22Rv1 (cell line): ENCODE data around the gene FZD10.

Experiments used
- ZFX ChIP-seq: fragments of 450-650 bp; IDR thresholded peaks from 2 replicates; pipeline ENCODE4 v1.6.1; 2017; ENCODE audit warnings: antibody characterized with exemption, borderline replicate concordance
- TF ChIP-seq, protein P1 (sequence below): fragments of 450-650 bp; IDR thresholded peaks from 2 replicates; pipeline ENCODE4 v1.5.1; 2017; ENCODE audit warnings: mild to moderate bottlenecking

DNA sequence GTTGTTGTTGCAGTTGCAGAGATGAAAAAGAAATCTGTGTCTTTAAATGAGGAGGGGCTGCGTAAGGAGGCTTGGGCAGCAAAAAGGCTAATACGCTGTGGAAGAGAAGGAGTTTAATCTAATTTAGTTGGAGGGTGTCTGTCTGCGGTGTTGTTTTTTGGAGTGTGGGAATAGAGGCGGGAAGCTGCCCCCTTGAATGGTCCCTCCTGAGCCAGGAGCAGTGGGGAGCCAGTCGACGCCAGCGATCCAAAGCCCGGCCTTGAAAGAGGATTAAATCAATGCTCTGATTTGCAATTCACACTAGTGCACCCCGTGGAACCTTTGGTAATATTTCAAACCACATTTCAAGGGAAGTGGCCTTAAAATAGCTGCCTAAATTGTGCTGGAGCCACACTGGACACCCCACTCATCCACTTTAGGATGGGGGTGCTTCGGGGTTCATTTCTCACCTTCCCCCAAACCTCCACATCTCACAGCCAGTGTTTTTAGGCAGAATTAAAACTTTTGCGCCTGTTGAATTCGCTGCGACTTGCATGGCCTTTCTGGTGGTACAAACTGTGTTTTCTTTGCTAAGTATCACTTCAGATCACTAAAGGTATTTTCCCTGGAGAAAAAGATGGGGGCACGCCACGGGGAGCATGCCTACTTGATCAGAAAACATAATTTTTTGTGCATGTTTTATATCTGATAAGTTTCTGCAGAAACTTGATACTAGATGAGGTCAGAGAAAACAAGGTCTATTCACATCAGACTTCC lies 4.1 kb upstream of the FZD10 start:
- TF ChIP-seq, protein P1, sequence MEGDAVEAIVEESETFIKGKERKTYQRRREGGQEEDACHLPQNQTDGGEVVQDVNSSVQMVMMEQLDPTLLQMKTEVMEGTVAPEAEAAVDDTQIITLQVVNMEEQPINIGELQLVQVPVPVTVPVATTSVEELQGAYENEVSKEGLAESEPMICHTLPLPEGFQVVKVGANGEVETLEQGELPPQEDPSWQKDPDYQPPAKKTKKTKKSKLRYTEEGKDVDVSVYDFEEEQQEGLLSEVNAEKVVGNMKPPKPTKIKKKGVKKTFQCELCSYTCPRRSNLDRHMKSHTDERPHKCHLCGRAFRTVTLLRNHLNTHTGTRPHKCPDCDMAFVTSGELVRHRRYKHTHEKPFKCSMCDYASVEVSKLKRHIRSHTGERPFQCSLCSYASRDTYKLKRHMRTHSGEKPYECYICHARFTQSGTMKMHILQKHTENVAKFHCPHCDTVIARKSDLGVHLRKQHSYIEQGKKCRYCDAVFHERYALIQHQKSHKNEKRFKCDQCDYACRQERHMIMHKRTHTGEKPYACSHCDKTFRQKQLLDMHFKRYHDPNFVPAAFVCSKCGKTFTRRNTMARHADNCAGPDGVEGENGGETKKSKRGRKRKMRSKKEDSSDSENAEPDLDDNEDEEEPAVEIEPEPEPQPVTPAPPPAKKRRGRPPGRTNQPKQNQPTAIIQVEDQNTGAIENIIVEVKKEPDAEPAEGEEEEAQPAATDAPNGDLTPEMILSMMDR: no peak
- TF ChIP-seq ZFX: no peak
